DND-41 (cell line): Measurements from ENCODE around the gene CFAP20DC.

Experiments used
- CTCF ChIP-seq: IDR thresholded peaks from 2 replicates; pipeline ENCODE4 v1.5.1; 2012; ENCODE audit warnings: borderline replicate concordance, low read length, moderate library complexity, mild to moderate bottlenecking; ENCODE audit not compliant: poor library complexity, severe bottlenecking; ENCODE audit errors: extremely low read depth
- EZH2 ChIP-seq: IDR thresholded peaks from 3 replicates; pipeline ENCODE4 v1.6.1; 2012; ENCODE audit warnings: borderline replicate concordance, low read depth, mild to moderate bottlenecking, moderate library complexity, low read length, inconsistent platforms; ENCODE audit not compliant: severe bottlenecking

GRCh38 chr3:59094446-59094845 lies 44.6 kb upstream of the CFAP20DC start:
- TF ChIP-seq EZH2 (no peak), CTCF (no peak)
